Activated CD4-positive, alpha-beta T cell treated with anti-CD3 and anti-CD28 coated beads for 48 hours (primary cell): ENCODE results near the gene GFPT2.

ENCODE experiments used
- DNase-seq: peaks from one replicate; pipeline ENCODE4 v3.0.0-alpha.2; 2020

Gene GFPT2

DNA sequence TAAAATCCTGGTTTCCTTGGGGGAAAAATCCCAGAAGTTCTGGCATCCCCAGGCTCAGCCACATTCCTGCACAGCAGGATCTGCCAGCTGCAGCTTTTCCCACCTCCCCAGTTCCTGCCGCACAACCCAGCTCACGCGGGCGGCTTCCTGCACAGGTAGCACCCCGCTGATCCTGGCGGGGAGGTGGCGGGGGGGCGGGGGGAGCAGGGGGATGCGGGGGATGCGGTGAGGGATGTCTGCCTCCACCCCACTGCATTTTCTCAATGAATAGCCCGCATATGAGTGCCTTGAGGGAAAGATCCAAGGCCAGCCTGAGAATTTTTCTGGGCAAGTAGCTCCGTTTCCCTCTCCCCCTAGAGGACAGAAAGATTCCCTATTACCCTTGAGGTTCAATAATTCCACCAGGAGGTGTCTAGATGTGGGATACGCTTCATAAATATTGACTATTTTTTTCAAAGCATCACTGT, 21.1 kb downstream of the GFPT2 start:
- DNase-seq = no peak

DNA sequence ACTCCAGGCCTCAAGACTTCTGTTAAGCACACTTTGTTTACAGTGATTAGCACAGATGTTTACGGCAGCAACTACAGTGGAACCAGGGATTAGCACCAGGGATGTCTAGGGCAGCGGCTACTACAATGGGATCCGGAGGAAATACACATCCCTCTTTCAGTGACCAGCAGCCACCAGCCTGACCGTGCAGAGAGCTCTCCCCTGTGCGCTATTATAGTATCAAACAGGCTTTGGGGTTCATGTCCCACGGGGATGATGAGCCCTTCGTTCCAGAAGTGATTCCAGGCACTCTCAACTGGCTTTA, 21.5 kb downstream of the GFPT2 start:
- no peak for DNase-seq

GRCh38 chr5:180330810-180331646, 22.1 kb downstream of the GFPT2 start:
- DNase-seq = no peak

- no peak for DNase-seq
Observed at GRCh38 chr5:180330270-180330648, 22.9 kb downstream of the GFPT2 start.

DNA sequence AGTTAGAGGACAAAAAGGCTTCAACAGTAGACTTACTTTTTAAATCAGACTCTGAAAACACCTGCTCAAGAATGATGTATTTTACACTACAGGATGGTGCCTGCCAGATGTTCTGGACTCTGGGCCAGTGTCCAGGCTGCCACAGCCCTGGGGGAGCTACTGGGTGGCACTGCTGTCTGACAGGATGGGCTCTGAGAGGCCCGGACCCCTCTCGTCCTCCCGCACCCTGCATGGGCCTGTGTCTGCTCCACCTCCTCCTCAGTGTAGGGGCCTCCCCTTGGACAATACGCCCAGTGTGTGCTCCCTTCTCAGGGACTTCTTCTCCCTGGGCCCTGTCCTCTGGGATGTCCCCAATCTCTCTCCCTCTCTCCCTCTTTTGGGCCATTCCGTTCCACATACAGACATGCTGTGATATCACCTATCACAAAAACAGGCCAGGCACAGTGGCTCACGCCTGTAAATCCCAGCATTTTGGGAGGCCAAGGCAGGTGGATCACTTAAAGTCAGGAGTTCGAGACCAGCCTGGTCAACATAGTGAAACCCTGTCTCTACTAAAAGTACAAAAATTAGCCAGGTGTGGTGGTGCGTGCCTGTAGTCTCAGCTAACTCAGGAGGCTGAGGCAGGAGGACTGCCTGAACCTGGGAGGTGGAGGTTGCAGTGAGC, 23.4 kb downstream of the GFPT2 start:
- no peak for DNase-seq

DNA sequence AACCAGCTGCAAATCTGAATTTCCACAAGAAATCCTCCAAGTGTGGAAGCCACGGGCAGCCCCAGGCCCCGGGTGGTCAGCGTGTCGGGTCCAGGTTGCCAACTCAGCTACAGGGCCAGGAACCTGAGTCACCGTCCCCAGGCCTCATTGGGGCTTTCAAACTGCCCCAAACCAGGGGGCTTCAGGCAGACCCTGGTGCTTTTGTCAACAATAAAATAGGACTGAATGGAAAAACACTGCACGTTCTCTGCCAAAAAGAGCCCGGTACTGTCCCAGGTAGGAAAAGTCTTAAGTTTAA, 24.0 kb downstream of the GFPT2 start:
- no peak for DNase-seq

GRCh38 chr5:180328296-180329137, 24.6 kb downstream of the GFPT2 start:
- peak; percentile 92 for DNase-seq

DNA sequence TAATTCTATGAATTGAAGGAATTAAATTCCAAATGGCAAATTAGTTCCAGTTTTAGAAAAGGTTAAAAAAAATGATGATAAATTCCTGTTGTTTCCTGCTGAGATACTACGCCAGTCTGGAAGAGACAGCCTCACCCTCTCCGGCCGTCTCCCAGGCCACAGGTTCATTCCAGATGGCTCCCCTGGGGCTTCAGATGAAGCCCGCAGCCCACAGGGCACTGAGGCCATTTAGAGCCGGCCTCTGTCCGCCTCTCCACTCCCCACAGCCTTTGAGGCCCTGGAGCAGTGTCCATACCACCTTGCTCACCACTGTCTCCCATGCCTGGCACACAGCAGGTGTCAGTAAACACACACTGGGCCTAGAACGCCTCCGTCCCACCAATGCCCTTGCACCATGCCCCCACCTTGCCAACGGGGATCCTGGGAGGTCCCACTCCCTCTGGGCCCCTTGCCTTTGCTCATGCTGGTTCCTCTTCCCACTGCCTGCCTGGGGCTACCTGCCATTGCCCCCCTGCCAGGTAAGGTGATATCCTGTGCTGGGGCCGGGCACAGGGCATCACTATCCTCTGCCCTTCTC, 26.1 kb downstream of the GFPT2 start:
- no peak for DNase-seq

GRCh38 chr5:180324601-180324950, 28.6 kb downstream of the GFPT2 start:
- no peak for DNase-seq

- DNase-seq = no peak
Observed at GRCh38 chr5:180323941-180324600, 29.1 kb downstream of the GFPT2 start.

GRCh38 chr5:180323160-180323559, 30.0 kb downstream of the GFPT2 start:
- DNase-seq = no peak

- DNase-seq = no peak
Observed at GRCh38 chr5:180318456-180319089, 34.6 kb downstream of the GFPT2 start.

- DNase-seq = no peak
Observed at GRCh38 chr5:180316586-180316985, 36.5 kb downstream of the GFPT2 start.

- peak; percentile 85 for DNase-seq
Observed at GRCh38 chr5:180315762-180316212, 37.3 kb downstream of the GFPT2 start.

- DNase-seq = peak; percentile 88
Observed at GRCh38 chr5:180313677-180314505, 39.2 kb downstream of the GFPT2 start.

GRCh38 chr5:180311216-180311615, 41.9 kb downstream of the GFPT2 start:
- DNase-seq = no peak

GRCh38 chr5:180306796-180307195, 46.3 kb downstream of the GFPT2 start:
- no peak for DNase-seq

- DNase-seq = no peak
Observed at GRCh38 chr5:180305481-180305880, 47.7 kb downstream of the GFPT2 start.

DNA sequence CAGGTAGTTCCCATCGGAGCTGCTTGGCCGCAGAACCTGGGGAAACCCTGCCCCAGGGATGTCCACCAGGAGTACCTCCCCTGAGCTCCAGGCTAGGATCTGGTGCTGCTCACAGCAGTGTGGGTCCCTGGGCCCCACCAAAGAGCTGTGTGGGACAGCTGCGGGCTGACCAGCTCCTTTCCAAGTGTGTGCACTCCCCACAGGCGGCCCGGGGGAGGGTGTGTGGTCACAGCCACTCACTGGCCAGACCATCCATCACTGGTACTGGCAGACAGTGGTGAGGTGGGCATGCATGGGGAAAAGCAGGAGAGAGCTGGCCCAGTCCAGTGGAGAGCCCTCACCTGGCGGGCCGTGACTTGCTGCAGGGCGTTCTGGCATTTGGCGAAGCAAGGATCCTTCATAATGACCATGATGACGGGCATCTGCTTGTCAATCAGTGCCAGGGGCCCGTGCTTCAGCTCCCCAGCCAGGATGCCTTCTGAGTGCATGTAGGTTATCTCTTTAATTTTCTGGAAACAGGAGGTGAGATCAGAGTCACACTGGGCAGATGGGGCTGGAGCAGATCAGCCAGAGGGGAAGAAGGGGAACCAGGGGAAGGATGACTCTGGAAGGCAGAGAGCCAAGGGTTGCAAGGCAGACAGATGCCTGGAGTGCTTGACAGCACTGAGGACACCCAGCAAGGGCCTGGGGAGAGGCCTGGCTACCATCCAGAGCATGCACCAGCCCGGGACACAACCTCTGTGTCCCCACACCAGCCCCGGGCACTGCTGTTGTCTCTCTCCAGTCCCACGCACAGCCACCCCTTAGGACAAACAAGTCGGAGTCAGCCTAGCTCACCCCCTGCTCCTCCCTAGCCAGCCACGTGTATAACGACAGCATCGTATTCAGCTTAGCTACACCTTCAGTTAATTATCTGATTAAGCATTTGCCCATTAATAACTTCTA, 48.4 kb downstream of the GFPT2 start:
- no peak for DNase-seq

DNA sequence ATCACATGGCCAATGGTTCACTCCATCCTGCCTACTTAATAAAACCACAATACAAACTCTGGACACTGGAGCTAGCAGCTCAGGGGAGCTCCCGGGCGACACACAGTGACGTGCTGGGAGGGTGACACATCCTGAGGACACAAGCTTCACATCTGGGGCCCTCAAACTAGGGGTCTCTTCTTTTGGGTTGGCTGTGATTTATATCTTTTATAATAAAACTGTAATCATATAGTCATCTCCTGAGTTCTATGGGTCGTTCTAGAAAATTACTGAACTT, 49.2 kb downstream of the GFPT2 start:
- DNase-seq = no peak
